ENCODE data around the gene MCOLN1.

GRCh38 chr19:7541475-7541824 is 19.0 kb downstream of the MCOLN1 start:
- TF ChIP-seq, protein P1, sequence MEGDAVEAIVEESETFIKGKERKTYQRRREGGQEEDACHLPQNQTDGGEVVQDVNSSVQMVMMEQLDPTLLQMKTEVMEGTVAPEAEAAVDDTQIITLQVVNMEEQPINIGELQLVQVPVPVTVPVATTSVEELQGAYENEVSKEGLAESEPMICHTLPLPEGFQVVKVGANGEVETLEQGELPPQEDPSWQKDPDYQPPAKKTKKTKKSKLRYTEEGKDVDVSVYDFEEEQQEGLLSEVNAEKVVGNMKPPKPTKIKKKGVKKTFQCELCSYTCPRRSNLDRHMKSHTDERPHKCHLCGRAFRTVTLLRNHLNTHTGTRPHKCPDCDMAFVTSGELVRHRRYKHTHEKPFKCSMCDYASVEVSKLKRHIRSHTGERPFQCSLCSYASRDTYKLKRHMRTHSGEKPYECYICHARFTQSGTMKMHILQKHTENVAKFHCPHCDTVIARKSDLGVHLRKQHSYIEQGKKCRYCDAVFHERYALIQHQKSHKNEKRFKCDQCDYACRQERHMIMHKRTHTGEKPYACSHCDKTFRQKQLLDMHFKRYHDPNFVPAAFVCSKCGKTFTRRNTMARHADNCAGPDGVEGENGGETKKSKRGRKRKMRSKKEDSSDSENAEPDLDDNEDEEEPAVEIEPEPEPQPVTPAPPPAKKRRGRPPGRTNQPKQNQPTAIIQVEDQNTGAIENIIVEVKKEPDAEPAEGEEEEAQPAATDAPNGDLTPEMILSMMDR (optimal IDR thresholded peaks at IDR 0.05 in 1 of 3, IDR thresholded peaks at IDR 0.05 in 1 of 3, conservative IDR thresholded peaks at IDR 0.05 in 1 of 3; ENCODE audit: extremely low read depth in 1 of 3, insufficient read depth in 2 of 3, low read length in 3 of 3) = no peak
- TF ChIP-seq EZH2 (IDR thresholded peaks at IDR 0.05; ENCODE audit: low read length) = no peak

Measured in keratinocyte (primary cell).